Measurements from ENCODE around the gene RIPOR3. TPM values are rescaled to one million over a fixed set of nuclear protein-coding genes. Genes with fewer than 3 reads are reported as not detected.

Gene RIPOR3
- total and polyA plus RNA-seq, 9 of the 15 experiments (the other 6 are each of a cell fraction or from before 2014, with no cell fraction given) = 3.3 to 62.7 (median 21.4) TPM

DNA sequence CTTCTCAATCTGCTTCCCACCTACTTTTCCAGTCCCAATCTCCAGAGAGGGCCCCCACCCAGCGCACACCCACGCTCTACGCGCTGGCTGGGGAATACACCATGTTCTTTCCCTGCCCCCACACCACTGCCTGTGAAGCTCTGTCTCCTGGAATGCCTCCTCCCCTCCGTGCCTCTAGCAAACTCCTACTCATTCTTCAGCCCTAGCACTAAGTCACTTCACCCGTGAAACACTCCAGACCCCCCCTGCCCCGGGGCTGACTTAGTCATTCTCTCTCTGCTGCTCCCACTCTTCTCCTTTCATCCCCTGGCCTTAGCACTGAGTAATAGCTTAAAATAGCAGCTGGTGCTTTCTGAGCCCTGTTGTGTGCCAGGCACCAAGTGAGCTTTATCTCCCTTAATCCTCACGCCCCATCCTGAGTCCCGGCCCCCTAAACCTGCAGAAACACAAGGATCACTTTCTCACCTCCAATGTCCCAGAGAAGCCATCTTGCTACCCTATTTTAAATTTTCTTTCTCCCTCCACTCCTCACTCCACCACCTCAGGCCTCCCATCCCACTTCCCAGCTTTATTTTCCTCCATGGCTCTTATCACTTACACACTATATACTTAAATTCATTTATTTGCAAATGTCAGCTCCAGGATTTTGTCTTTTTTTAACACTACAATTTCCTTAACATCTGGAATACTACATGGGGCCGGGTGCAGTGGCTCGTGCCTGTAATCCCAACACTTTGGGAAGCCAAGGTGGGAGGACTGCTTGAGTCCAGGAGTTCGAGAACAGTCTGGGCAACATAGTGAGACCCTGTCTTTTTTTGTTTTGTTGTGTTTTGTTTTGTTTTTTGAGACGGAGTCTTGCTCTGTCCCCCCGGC lies 33.7 kb upstream of the RIPOR3 start (continued):
- TF ChIP-seq ZNF609 (CRISPR knock-in tag; IDR thresholded peaks at IDR 0.05; ENCODE audit: borderline replicate concordance) (no peak), ILK (tag; IDR thresholded peaks at IDR 0.05; ENCODE audit: borderline replicate concordance, low read depth) (no peak), TRIM25 (IDR thresholded peaks at IDR 0.05; ENCODE audit: borderline replicate concordance) (no peak; the same call in 1 of the 2 replicates), KLF16 (IDR thresholded peaks at IDR 0.05) (0 out of 2 replicates have a peak, but pooled peaks have one; percentile 6), ID3 (CRISPR knock-in tag; IDR thresholded peaks at IDR 0.05) (no peak), ID3 (tag; IDR thresholded peaks at IDR 0.05) (no peak), ZNF354B (CRISPR knock-in tag; IDR thresholded peaks at IDR 0.05) (no peak), MEF2A (IDR thresholded peaks at IDR 0.05; ENCODE audit: control insufficient read depth, low read depth, low read length) (peak; percentile 89), ZNF449 (CRISPR knock-in tag; IDR thresholded peaks at IDR 0.05) (no peak), RNF2 (IDR thresholded peaks at IDR 0.05) (peak; percentile 75), PTTG1 (tag; IDR thresholded peaks at IDR 0.05; ENCODE audit: low read depth) (no peak), CBX2 (IDR thresholded peaks at IDR 0.05; ENCODE audit: insufficient read depth, low read length, poor library complexity, severe bottlenecking) (no peak), NUFIP1 (IDR thresholded peaks at IDR 0.05; ENCODE audit: partially characterized antibody) (no peak)
- TF ChIP-seq, protein P1, sequence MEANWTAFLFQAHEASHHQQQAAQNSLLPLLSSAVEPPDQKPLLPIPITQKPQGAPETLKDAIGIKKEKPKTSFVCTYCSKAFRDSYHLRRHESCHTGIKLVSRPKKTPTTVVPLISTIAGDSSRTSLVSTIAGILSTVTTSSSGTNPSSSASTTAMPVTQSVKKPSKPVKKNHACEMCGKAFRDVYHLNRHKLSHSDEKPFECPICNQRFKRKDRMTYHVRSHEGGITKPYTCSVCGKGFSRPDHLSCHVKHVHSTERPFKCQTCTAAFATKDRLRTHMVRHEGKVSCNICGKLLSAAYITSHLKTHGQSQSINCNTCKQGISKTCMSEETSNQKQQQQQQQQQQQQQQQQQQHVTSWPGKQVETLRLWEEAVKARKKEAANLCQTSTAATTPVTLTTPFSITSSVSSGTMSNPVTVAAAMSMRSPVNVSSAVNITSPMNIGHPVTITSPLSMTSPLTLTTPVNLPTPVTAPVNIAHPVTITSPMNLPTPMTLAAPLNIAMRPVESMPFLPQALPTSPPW (CRISPR knock-in tag; IDR thresholded peaks at IDR 0.05) = peak; percentile 98
- TF ChIP-seq, protein P2, sequence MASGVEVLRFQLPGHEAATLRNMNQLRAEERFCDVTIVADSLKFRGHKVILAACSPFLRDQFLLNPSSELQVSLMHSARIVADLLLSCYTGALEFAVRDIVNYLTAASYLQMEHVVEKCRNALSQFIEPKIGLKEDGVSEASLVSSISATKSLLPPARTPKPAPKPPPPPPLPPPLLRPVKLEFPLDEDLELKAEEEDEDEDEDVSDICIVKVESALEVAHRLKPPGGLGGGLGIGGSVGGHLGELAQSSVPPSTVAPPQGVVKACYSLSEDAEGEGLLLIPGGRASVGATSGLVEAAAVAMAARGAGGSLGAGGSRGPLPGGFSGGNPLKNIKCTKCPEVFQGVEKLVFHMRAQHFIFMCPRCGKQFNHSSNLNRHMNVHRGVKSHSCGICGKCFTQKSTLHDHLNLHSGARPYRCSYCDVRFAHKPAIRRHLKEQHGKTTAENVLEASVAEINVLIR (CRISPR knock-in tag; IDR thresholded peaks at IDR 0.05) = no peak

Data from K562 (cell line).